GM12878 (cell line): Measurements from ENCODE around the gene AWAT1. TPM values are rescaled to one million over a fixed set of nuclear protein-coding genes. Genes with fewer than 3 reads are reported as not detected.

Experiments used
- ATAC-seq: fragments of 200-7000 bp; cut with Tn5 transposase; 3 replicates; pipeline ENCODE4 v1.9.1; 2020; ENCODE audit warnings: mild to moderate bottlenecking, moderate library complexity
- BruUV-seq: library from RNA; stranded (reverse); fragments of 400-500 nt; replicated peaks from 2 replicates; lab custom pipeline; 2021; lab: Mats Ljungman, UMichigan
- CTCF ChIA-PET: fragments of 300-600 bp; sonication (Branson Sonifier 250); formaldehyde crosslinking; extraction: SDS; loops from one replicate; lab custom pipeline; 2021; ENCODE audit warnings: inconsistent platforms; lab: Yijun Ruan, JAX
- POLR2A ChIA-PET: fragments of 350-600 bp; formaldehyde crosslinking; extraction: SDS; loops from one replicate; lab custom pipeline; 2021; ENCODE audit warnings: inconsistent platforms; lab: Charles Lee
- RAD21 ChIA-PET: fragments of 300-600 bp; sonication (Branson Sonifier 250); formaldehyde crosslinking; loops from one replicate; lab custom pipeline; 2023; ENCODE audit warnings: antibody characterized with exemption; ENCODE audit not compliant: unreplicated experiment; lab: Charles Lee
- SMC1A ChIA-PET: fragments of 300-600 bp; sonication (Branson Sonifier 250); formaldehyde crosslinking; loops from one replicate; lab custom pipeline; 2023; ENCODE audit not compliant: unreplicated experiment, uncharacterized antibody; lab: Charles Lee
- DNase-seq: peaks from one replicate; pipeline ENCODE4 v3.0.0-alpha.2; 2011; ENCODE audit warnings: low read depth, low spot score
- FAIRE-seq: peaks from 3 replicates; lab custom pipeline; 2011; peaks lifted over from hg19 to GRCh38; lab: Jason Lieb, UNC
- H2AFZ ChIP-seq: 2 replicates; pipeline ENCODE4 v1.6.0; 2011; ENCODE audit warnings: low read depth, low read length, control low read depth; ENCODE audit not compliant: control insufficient read depth
- H3K27ac ChIP-seq: 2 replicates; pipeline ENCODE4 v1.5.1; 2011; ENCODE audit warnings: control low read depth; ENCODE audit not compliant: control insufficient read depth, insufficient read depth
- H3K27me3 ChIP-seq, 2 experiments: replicated peaks in 1 of 2; 2 replicates each; pipeline versions ENCODE4 v1.6.0 to v1.6.1; 2011; ENCODE audit warnings: low read length in 1 of 2; ENCODE audit not compliant: control insufficient read depth in 2 of 2, insufficient read depth in 2 of 2
- H3K36me3 ChIP-seq, 2 experiments: 2 replicates each; pipeline ENCODE4 v1.5.1; 2011; ENCODE audit warnings: low read length in 1 of 2; ENCODE audit not compliant: control insufficient read depth in 2 of 2, insufficient read depth in 2 of 2
- H3K4me1 ChIP-seq: 2 replicates; pipeline ENCODE4 v1.6.1; 2011; ENCODE audit warnings: mild to moderate bottlenecking, low read length, moderate library complexity, mixed read lengths; ENCODE audit not compliant: control insufficient read depth, insufficient read depth
- H3K4me2 ChIP-seq: 2 replicates; pipeline ENCODE4 v1.6.0; 2011; ENCODE audit warnings: control low read depth; ENCODE audit not compliant: control insufficient read depth, insufficient read depth
- H3K4me3 ChIP-seq: fragments of 200-600 bp; sonication (generic); 2 replicates; pipeline ENCODE4 v1.5.1; 2016
- H3K79me2 ChIP-seq: 2 replicates; pipeline ENCODE4 v1.6.0; 2011; ENCODE audit warnings: low read length; ENCODE audit not compliant: control insufficient read depth, insufficient read depth
- H3K9ac ChIP-seq: 2 replicates; pipeline ENCODE4 v1.8.0; 2011; ENCODE audit warnings: low read length, control low read depth, mixed read lengths; ENCODE audit not compliant: control insufficient read depth, insufficient read depth
- H3K9me3 ChIP-seq: replicated peaks from 3 replicates; pipeline ENCODE4 v1.5.1; 2011; ENCODE audit warnings: mild to moderate bottlenecking, low read length; ENCODE audit not compliant: control insufficient read depth, insufficient read depth
- H4K20me1 ChIP-seq: 2 replicates; pipeline ENCODE4 v1.6.0; 2011; ENCODE audit not compliant: control insufficient read depth, insufficient read depth
- HCFC1 ChIP-seq: fragments of 150-350 bp; IDR thresholded peaks from 2 replicates; pipeline ENCODE4 v1.6.1; 2014; ENCODE audit warnings: low read length
- IKZF2 ChIP-seq, 2 experiments: fragments of 450-650 bp; IDR thresholded peaks; 2 replicates each; pipeline ENCODE4 v1.6.1; 2017; ENCODE audit warnings: mild to moderate bottlenecking in 2 of 2, moderate library complexity in 2 of 2
- JUND ChIP-seq: IDR thresholded peaks from 2 replicates; pipeline ENCODE4 v1.6.1; 2012; ENCODE audit warnings: low read depth, mild to moderate bottlenecking, low read length, improper control_type of control experiment, moderate library complexity
- POLR2A ChIP-seq: IDR thresholded peaks from 2 replicates; pipeline ENCODE4 v1.6.1; 2011; ENCODE audit warnings: low read depth, mild to moderate bottlenecking, low read length
- PRDM15 ChIP-seq: fragments of 450-650 bp; formaldehyde crosslinking; IDR thresholded peaks from 2 replicates; pipeline ENCODE4 v1.4.0; 2020; ENCODE audit warnings: mild to moderate bottlenecking, moderate library complexity
- SMAD1 ChIP-seq: fragments of 450-650 bp; IDR thresholded peaks from 2 replicates; pipeline ENCODE4 v1.6.1; 2018; ENCODE audit warnings: mild to moderate bottlenecking, low read depth; ENCODE audit not compliant: partially characterized antibody
- SMAD5 ChIP-seq: IDR thresholded peaks from 2 replicates; pipeline ENCODE4 v1.6.1; 2016; ENCODE audit warnings: antibody characterized with exemption, low read depth
- SREBF1 ChIP-seq: IDR thresholded peaks from 2 replicates; pipeline ENCODE4 v1.6.1; 2012; ENCODE audit warnings: mild to moderate bottlenecking, low read length
- STAT3 ChIP-seq: IDR thresholded peaks from 2 replicates; pipeline ENCODE4 v1.6.1; 2011; ENCODE audit warnings: low read depth, low read length, improper control_type of control experiment
- ZNF24 ChIP-seq: fragments of 450-650 bp; IDR thresholded peaks from 2 replicates; pipeline ENCODE4 v1.6.1; 2017; ENCODE audit warnings: antibody characterized with exemption, mild to moderate bottlenecking
- in situ Hi-C: fragments of 300-500 bp; cut with MboI; formaldehyde crosslinking; loops from 9 replicates; pipeline ENCODE4 v1.14.3; 2018; ENCODE audit warnings: mixed read lengths
- intact Hi-C: fragments of 100-400 bp; cut with micrococcal nuclease; formaldehyde crosslinking; loops from one replicate; pipeline ENCODE4 v1.14.2; 2022; ENCODE audit not compliant: unreplicated experiment
- polyA plus RNA-seq, 11 experiments: library from polyadenylated mRNA; depleted of rRNA in 4 of 11; unstranded in 6 of 11; stranded (reverse) in 5 of 11; fragments of >200 nt; fragmentation: Nextera tagmentation in 4 of 11; fragmentation: Illumina TruSeq in 1 of 11; extraction: Ambion mirVana in 4 of 11; extraction: Trizol in 1 of 11; gene quantifications; 1 replicate in 1 of 11; 2 replicates in 10 of 11; pipeline versions ENCODE4 v1.2.1 to v1.2.3, GENCODE V29; 2011 to 2016; ENCODE audit warnings: inconsistent platforms in 2 of 11, missing spikeins in 2 of 11, low read depth in 1 of 11
- total RNA-seq, 4 experiments: library from RNA; depleted of rRNA in 3 of 4; stranded (reverse); fragments of >200 nt in 3 of 4; fragmentation: Illumina TruSeq in 1 of 4; extraction: Trizol in 1 of 4; gene quantifications; 2 replicates each; pipeline versions ENCODE4 v1.2.1 to v1.2.3, GENCODE V29; 2013 to 2021
- TF ChIP-seq, protein P1 (sequence below): IDR thresholded peaks from 2 replicates; pipeline ENCODE4 v1.6.1; 2012; ENCODE audit warnings: low read length, inconsistent platforms
- TF ChIP-seq, protein P2 (sequence below): fragments of 450-650 bp; IDR thresholded peaks from 2 replicates; pipeline ENCODE4 v1.6.1; 2017; ENCODE audit warnings: antibody characterized with exemption, mild to moderate bottlenecking, moderate library complexity
- TF ChIP-seq, protein P3 (sequence below): fragments of 450-650 bp; IDR thresholded peaks from 2 replicates; pipeline ENCODE4 v1.6.1; 2018; ENCODE audit warnings: mild to moderate bottlenecking, low read depth, moderate library complexity; ENCODE audit not compliant: partially characterized antibody
- TF ChIP-seq, protein P4 (sequence below): IDR thresholded peaks from 2 replicates; pipeline ENCODE4 v1.6.1; 2011; ENCODE audit warnings: low read depth, low read length, improper control_type of control experiment, borderline replicate concordance

The AWAT1 gene
- total and polyA plus RNA-seq, 10 of the 15 experiments (the other 5 are each of a cell fraction or from before 2014, with no cell fraction given): not detected

DNA sequence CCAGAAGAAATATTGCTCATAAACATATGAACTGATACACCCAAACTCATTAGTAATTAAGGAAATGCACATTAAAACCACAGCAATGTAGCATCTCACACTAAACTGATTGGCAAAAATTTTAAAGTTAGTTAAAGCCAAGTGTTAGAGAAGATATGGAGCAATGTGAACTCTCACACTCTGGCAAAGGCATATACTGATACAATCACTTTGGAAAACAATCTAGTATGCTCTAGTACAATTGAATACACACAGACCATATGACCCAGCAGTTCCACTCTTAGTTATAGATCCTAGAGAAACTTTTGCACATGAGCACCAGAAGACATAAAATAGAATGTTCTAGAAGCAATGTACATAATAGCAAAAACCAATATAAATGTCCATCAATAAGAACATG, 8.4 kb upstream of the AWAT1 start:
- Histone ChIP-seq H3K79me2 (no peaks in the 10 kb centered on the region), H3K4me1 (no peaks in the 10 kb centered on the region), H3K4me2 (no peak overlapping the region), H4K20me1 (no peaks in the 10 kb centered on the region), H2AFZ (no peak overlapping the region), H3K9me3 (no peaks in the 10 kb centered on the region), H3K27ac (no peak overlapping the region), H3K27me3 (no peaks in the 10 kb centered on the region; a peak in 1 of 4 replicates), H3K36me3 (no peaks in the 10 kb centered on the region), H3K4me3 (no peak overlapping the region), H3K9ac (no peak overlapping the region)
- in situ Hi-C loops (no loop called here), intact Hi-C loops (no loop called here)
- ChIA-PET RAD21 (no interaction called here), POLR2A (no interaction called here), SMC1A (no interaction called here), CTCF (no interaction called here)
- FAIRE-seq (no peak), DNase-seq (no peak), ATAC-seq (no peak)
- BruUV-seq: no TSS peak
- TF ChIP-seq, protein P1, sequence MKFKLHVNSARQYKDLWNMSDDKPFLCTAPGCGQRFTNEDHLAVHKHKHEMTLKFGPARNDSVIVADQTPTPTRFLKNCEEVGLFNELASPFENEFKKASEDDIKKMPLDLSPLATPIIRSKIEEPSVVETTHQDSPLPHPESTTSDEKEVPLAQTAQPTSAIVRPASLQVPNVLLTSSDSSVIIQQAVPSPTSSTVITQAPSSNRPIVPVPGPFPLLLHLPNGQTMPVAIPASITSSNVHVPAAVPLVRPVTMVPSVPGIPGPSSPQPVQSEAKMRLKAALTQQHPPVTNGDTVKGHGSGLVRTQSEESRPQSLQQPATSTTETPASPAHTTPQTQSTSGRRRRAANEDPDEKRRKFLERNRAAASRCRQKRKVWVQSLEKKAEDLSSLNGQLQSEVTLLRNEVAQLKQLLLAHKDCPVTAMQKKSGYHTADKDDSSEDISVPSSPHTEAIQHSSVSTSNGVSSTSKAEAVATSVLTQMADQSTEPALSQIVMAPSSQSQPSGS: no peak
- no peak for TF ChIP-seq JUND
- TF ChIP-seq SMAD1: no peak
- TF ChIP-seq IKZF2 (IDR thresholded peaks at IDR 0.05): no peak
- TF ChIP-seq POLR2A: no peak
- no peak for TF ChIP-seq SMAD5
- TF ChIP-seq ZNF24: no peak
- TF ChIP-seq STAT3: no peak
- no peak for TF ChIP-seq SREBF1
- TF ChIP-seq HCFC1: no peak
- TF ChIP-seq, protein P2, sequence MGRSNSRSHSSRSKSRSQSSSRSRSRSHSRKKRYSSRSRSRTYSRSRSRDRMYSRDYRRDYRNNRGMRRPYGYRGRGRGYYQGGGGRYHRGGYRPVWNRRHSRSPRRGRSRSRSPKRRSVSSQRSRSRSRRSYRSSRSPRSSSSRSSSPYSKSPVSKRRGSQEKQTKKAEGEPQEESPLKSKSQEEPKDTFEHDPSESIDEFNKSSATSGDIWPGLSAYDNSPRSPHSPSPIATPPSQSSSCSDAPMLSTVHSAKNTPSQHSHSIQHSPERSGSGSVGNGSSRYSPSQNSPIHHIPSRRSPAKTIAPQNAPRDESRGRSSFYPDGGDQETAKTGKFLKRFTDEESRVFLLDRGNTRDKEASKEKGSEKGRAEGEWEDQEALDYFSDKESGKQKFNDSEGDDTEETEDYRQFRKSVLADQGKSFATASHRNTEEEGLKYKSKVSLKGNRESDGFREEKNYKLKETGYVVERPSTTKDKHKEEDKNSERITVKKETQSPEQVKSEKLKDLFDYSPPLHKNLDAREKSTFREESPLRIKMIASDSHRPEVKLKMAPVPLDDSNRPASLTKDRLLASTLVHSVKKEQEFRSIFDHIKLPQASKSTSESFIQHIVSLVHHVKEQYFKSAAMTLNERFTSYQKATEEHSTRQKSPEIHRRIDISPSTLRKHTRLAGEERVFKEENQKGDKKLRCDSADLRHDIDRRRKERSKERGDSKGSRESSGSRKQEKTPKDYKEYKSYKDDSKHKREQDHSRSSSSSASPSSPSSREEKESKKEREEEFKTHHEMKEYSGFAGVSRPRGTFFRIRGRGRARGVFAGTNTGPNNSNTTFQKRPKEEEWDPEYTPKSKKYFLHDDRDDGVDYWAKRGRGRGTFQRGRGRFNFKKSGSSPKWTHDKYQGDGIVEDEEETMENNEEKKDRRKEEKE: no peak
- TF ChIP-seq, protein P3, sequence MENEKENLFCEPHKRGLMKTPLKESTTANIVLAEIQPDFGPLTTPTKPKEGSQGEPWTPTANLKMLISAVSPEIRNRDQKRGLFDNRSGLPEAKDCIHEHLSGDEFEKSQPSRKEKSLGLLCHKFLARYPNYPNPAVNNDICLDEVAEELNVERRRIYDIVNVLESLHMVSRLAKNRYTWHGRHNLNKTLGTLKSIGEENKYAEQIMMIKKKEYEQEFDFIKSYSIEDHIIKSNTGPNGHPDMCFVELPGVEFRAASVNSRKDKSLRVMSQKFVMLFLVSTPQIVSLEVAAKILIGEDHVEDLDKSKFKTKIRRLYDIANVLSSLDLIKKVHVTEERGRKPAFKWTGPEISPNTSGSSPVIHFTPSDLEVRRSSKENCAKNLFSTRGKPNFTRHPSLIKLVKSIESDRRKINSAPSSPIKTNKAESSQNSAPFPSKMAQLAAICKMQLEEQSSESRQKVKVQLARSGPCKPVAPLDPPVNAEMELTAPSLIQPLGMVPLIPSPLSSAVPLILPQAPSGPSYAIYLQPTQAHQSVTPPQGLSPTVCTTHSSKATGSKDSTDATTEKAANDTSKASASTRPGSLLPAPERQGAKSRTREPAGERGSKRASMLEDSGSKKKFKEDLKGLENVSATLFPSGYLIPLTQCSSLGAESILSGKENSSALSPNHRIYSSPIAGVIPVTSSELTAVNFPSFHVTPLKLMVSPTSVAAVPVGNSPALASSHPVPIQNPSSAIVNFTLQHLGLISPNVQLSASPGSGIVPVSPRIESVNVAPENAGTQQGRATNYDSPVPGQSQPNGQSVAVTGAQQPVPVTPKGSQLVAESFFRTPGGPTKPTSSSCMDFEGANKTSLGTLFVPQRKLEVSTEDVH: no peak
- TF ChIP-seq, protein P4, sequence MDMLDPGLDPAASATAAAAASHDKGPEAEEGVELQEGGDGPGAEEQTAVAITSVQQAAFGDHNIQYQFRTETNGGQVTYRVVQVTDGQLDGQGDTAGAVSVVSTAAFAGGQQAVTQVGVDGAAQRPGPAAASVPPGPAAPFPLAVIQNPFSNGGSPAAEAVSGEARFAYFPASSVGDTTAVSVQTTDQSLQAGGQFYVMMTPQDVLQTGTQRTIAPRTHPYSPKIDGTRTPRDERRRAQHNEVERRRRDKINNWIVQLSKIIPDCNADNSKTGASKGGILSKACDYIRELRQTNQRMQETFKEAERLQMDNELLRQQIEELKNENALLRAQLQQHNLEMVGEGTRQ: no peak
- TF ChIP-seq PRDM15 (CRISPR knock-in tag): no peak
